GM12878 (cell line): ENCODE measurements around the gene MYO18B.

Experiments used
- ATF2 ChIP-seq: IDR thresholded peaks from 2 replicates; pipeline ENCODE4 v1.6.1; 2012; ENCODE audit warnings: low read length, inconsistent platforms
- CTCF ChIP-seq, 3 experiments: IDR thresholded peaks in 2 of 3; conservative IDR thresholded peaks in 1 of 3; 2 replicates each; pipeline ENCODE4 v1.5.1; 2011; ENCODE audit warnings: low read depth in 3 of 3, low read length in 3 of 3, mild to moderate bottlenecking in 3 of 3, control low read depth in 2 of 3, moderate library complexity in 2 of 3, inconsistent platforms in 1 of 3, mixed read lengths in 1 of 3; ENCODE audit not compliant: control insufficient read depth in 2 of 3, insufficient read depth in 1 of 3; ENCODE audit errors: extremely low read depth in 1 of 3
- GABPA ChIP-seq: IDR thresholded peaks from 2 replicates; pipeline ENCODE4 v1.6.1; 2014; ENCODE audit warnings: antibody characterized with exemption, low read depth, mild to moderate bottlenecking, inconsistent platforms
- SMC3 ChIP-seq: IDR thresholded peaks from 2 replicates; pipeline ENCODE4 v1.6.1; 2011; ENCODE audit warnings: low read length, improper control_type of control experiment, borderline replicate concordance
- TCF7 ChIP-seq: IDR thresholded peaks from 2 replicates; pipeline ENCODE4 v1.6.1; 2014; ENCODE audit warnings: antibody characterized with exemption, borderline replicate concordance
- ZBTB33 ChIP-seq: fragments of 450-650 bp; IDR thresholded peaks from 2 replicates; pipeline ENCODE4 v1.6.1; 2017; ENCODE audit warnings: mild to moderate bottlenecking
- ZNF207 ChIP-seq: fragments of 450-650 bp; IDR thresholded peaks from 2 replicates; pipeline ENCODE4 v1.6.1; 2014; ENCODE audit warnings: antibody characterized with exemption, mild to moderate bottlenecking, borderline replicate concordance

- no peak for TF ChIP-seq GABPA
- TF ChIP-seq SMC3: no peak
- TF ChIP-seq TCF7: no peak
- no peak for TF ChIP-seq ATF2
- TF ChIP-seq ZBTB33: no peak
- TF ChIP-seq ZNF207: no peak
- no peak for TF ChIP-seq CTCF (IDR thresholded peaks at IDR 0.05 in 2 of 3, conservative IDR thresholded peaks at IDR 0.05 in 1 of 3; ENCODE audit: control insufficient read depth in 2 of 3, extremely low read depth in 1 of 3, insufficient read depth in 1 of 3, low read depth in 3 of 3, low read length in 3 of 3)
These were observed 2.7 kb downstream of the MYO18B start for GRCh38 chr22:25744694-25745093.
